NCI-H460 (cell line): ENCODE measurements around the gene HS3ST3A1. TPM values are rescaled to one million over a fixed set of nuclear protein-coding genes. Genes with fewer than 3 reads are reported as not detected.

ENCODE experiments used
- DNase-seq: peaks from one replicate; pipeline ENCODE4 v3.0.0-alpha.2; 2016; ENCODE audit warnings: low read depth; ENCODE audit errors: extremely low read depth
- small RNA-seq, 2 experiments: library from RNA; depleted of rRNA; stranded (forward); fragments of <200 nt; gene quantifications; one replicate each; pipeline ENCODE3, GENCODE V24; 2014
- total RNA-seq: library from RNA; depleted of rRNA; stranded (reverse); fragments of >200 nt; shearing (Covaris generic); gene quantifications from 2 replicates; pipeline ENCODE4 v1.2.3, GENCODE V29; 2014

The HS3ST3A1 gene
- total RNA-seq, 1 experiment from 2014 or later: 9.0 TPM

GRCh38 chr17:13457783-13458182 is 143.9 kb downstream of the HS3ST3A1 start:
- DNase-seq: no peak

Small RNAs within 50 kb of the gene (small RNA-seq; reads per million reads assigned to genes)
- 0 reads per million in 2 experiments for gene MIR548H3
